Activated CD4-positive, alpha-beta T cell treated with anti-CD3 and anti-CD28 coated beads, Interleukin-2, amount 50 U/mL, for 16 hours (primary cell): ENCODE results near the gene FGF4.

Experiments used
- DNase-seq: peaks from one replicate; pipeline ENCODE4 v3.0.0-alpha.2; 2020

The FGF4 gene

GRCh38 chr11:69804769-69805508 lies 29.8 kb upstream of the FGF4 start:
- DNase-seq: no peak

GRCh38 chr11:69803604-69804218 lies 28.6 kb upstream of the FGF4 start:
- DNase-seq: no peak

- DNase-seq: no peak
Observed at GRCh38 chr11:69803022-69803421, 27.9 kb upstream of the FGF4 start.

DNA sequence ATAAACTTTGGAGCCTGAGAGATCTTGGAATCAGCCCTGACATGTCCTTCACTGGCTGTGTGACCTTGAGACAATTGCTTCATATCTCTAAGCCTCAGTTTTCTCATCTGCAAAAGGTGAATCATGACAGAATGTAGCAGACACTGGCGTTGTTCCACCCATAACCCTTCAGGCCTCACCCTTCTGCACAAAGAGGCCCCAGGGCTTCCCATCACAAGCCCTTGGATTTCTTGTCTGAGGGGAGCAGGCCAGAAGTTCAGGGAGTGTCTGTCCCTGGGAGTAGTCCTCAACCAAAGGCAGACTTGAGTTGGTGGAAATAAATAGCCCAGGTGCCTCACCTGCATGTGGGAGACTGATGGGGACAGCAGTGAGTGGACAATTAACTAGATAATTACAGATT lies 27.4 kb upstream of the FGF4 start:
- DNase-seq: no peak

- DNase-seq: peak; percentile 21
Observed at GRCh38 chr11:69801513-69802335, 26.6 kb upstream of the FGF4 start.

DNA sequence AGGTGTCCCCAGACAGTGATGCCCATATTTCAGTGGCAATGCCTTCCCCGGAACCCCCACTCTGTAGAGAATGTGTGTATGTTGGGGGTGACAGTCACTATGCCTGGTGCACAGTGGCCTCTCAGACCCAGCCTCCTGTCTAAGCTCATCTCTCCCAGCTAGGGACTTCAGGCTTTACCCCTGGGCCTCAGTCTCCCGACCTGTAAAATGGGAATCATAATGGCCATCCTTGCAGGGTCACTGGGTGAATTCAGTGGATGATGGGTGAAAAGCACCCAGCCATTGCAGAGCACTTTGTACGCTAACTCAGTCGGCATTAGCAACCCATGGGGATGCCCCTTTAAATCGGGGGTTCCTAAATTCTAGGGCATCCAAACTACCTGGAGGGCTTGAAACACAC lies 25.1 kb upstream of the FGF4 start:
- no peak for DNase-seq

- DNase-seq: peak; percentile 45
Observed at GRCh38 chr11:69799582-69799981, 24.4 kb upstream of the FGF4 start.

- DNase-seq: no peak
Observed at GRCh38 chr11:69799097-69799496, 24.0 kb upstream of the FGF4 start.

DNA sequence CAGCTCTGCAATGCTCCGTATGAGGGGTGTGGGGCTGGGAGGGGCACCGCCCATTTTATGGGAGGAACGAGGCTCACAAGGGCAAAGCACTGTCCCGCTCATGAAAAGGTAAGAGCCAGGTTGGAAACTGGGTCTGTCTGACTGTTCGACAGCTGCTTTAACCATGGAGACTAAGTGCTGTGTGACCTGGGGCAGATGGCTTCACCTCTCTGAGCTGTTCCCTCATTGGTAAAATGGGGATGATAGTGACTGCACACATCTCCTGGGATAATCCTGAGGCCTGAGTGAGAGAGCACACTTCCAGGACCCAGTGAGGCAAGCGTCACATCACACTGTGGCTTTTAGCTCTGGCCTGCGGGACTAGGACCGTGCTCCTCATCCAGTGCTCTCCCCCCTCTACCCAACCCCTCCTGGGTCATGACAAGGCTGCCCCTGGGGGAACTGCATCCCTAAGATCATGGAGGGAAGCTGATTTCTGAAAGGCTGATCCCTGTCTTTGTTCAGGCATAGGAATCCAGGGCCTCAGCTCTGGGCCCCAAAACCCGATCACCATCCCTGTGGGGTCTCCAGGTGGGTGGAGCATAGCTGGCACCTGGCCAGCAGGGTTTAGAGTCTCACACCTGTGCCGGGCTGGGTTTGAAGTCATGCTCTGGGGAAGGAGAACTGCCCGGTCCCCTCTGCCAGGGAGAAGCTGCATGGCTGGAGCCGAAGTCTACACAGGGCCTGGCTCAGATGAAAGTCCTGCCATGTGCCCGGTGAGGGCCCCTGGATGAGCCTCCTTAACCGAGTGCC lies 22.8 kb upstream of the FGF4 start:
- DNase-seq: no peak

DNA sequence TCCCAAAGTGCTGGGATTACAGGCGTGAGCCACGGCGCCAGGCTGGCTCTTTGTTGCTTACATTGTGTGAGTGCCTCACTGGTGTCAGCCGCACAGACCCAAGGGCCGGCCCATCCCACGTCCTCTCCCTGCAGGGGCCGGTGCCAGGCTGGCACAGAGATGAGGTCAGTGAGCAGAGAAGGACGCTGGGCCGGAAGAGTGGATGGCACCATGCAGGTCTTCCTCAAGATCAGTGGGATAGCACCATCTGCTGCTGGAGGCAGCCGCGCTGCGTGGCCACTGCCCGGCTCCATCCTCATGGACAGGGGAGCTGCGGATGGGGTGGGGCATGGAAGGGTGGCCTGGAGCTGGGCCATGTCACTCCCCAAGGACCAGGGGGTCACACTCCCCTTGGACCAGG lies 22.0 kb upstream of the FGF4 start:
- DNase-seq: no peak

- no peak for DNase-seq
Observed at GRCh38 chr11:69796063-69796462, 20.9 kb upstream of the FGF4 start.

- no peak for DNase-seq
Observed at GRCh38 chr11:69791276-69792180, 16.4 kb upstream of the FGF4 start.

- DNase-seq: no peak
Observed at GRCh38 chr11:69788956-69789355, 13.8 kb upstream of the FGF4 start.

GRCh38 chr11:69787906-69788305 lies 12.8 kb upstream of the FGF4 start:
- DNase-seq: no peak

- no peak for DNase-seq
Observed at GRCh38 chr11:69787457-69787856, 12.3 kb upstream of the FGF4 start.

DNA sequence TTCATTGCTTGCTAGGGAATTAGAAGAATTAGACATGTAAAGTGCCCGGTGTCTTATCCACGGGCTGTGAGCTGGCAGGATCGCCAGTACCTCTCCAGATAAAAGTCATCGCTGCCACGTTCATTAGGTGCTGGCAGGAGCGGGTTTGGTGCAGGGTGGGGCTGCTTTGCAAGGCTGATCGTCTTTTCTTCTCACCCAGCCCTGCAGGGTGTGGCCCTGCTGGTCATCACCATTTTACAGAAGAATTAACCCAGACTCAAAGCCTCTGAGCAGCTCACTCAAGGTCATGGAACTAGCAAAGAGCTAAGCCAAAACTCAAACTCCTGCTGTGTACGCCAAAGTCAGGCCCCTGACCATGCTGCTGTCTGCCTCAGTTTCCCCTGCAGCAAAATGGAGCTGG lies 6.1 kb upstream of the FGF4 start:
- DNase-seq: no peak

DNA sequence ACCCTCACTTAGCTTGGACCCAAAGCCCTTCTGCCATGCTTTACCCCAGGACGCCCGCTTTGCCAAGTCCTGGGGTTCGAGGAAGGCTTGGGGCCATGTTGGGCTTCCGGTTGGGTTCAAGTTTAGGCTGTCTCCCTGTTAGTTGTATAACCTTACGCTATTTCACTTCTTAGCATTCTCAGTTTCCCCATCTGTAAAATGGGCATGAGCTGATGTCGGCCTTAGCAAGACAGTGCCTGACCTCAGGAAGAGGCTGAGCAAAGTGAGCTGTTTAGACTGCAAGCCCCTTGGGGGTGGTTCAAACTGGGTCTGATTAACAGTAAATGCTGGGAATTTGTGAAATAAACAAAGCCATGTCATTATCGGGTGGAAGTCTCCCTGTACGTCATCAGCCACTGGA lies 3.2 kb upstream of the FGF4 start:
- DNase-seq: no peak

DNA sequence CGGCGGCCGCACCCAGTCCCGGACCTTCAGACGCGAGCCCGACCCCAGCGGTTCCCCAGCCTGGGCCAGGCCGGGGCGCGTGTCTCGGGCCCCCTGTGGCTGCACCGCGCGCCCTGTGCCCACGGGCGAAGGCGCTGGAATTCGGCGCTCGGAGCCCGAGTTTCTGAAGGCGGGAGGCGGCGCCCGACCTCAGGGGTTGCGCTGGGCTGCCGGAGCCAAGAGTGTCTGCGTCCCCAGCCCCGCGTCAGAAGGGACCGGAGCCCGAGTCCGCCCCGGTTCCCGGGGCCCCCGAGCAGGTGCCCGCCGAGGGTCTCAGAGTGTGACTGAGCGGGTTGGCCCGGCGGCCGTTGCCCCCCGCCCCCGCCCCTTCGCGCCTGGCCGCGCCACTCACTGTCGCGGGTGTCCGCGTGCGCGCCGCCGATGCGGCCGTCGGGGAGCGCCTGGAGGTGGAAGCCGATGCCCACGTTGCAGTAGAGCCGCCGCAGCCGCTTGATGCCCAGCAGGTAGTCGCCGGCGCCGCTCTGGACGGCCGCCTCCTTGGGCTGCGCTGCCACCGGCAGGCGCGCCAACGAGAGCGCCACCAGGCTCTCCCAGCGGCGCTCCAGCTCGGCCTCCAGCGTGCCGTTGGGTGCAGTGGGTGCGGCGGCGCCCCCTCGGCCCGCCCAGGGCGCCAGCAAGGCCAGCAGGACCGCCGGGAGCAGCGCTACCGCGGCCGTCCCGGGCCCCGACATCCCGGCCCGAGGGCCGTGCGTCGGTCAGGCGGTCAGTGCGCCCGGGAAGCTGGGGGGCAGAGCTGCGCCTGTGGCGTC lies 583 bp downstream of the FGF4 start:
- DNase-seq: no peak

DNA sequence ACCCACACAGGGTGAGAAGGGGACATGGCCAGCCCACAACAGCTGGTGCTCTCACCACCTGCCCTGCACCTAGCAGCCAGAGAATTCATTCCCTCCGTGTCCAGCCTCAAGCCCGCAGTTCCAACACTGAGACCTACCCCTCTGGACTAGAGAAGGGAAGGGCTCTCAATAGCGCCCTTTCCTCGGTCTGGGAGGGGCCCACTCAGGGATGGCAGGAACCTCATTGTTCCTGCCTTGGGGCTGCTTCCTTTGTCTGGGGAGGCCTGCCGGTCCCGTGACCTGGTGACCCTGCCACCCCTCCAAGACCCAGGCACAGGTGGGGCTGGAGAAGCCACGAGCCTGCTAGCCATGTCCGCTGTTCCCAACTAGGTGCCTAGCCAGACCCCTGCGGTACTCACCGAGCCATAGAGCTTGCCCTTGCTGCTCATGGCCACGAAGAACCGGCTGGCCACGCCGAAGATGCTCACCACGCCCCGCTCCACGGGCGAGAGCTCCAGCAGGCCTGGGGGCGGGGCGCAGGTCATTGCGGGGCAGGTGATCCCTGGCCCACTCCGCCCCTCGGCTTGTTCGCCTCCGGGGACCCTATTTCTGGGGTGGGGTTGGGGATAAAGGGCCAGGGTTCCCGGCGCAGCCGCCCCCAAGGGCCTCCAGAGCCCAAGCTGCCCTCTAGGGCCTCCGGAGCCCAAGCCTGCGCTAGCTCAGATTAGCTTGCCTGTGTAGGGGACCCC lies 1.4 kb downstream of the FGF4 start:
- no peak for DNase-seq

DNA sequence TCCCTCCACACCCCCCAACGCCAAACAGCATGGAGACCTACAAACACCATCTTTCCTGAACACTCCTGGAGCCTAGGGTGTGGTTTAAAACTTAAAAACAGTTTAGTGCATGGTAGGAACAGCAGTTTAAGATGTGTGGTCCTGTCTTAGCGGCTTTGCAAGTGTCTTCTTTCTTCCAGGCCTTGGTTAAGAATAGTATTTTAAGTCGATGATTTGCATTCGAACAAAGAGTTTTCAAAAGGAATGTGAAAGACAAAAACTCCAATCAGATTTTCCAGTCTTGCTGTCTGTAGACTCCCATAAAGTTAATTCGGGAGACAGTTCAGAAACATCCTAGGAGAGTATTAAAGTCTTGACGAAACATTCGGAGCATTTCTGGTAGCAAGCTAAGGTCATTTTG lies 3.7 kb downstream of the FGF4 start:
- no peak for DNase-seq

GRCh38 chr11:69770540-69770939 lies 4.6 kb downstream of the FGF4 start:
- no peak for DNase-seq
